AG08396 (cell line): Measurements from ENCODE around the gene MECP2.
"Not testable (repeated sequence)": the region's sequence is repeated elsewhere in the genome, so short reads cannot be mapped to it uniquely, and the experiment has no call there.

ENCODE experiments used
- DNase-seq: peaks from one replicate; pipeline ENCODE4 v3.0.0; 2012; ENCODE audit warnings: low spot score, mixed read lengths

The MECP2 gene

GRCh38 chrX:154097589-154098541, at the start of gene MECP2:
Gene MECP2, minus strand, starts transcription at chrX:154097717.
- DNase-seq = peak; percentile 95

GRCh38 chrX:154144010-154144409, 46.5 kb upstream of the MECP2 start, which contains the start of gene OPN1LW:
Gene OPN1LW, plus strand, starts transcription at chrX:154144243. Its CDS starts 41 bp downstream, at chrX:154144284.
- not testable (repeated sequence) for DNase-seq

- DNase-seq = no peak
Observed at GRCh38 chrX:154142950-154143745, 45.6 kb upstream of the MECP2 start.

- no peak for DNase-seq
Observed at GRCh38 chrX:154142386-154142785, 44.9 kb upstream of the MECP2 start.

- DNase-seq = no peak
Observed at GRCh38 chrX:154140742-154141141, 43.2 kb upstream of the MECP2 start.

- no peak for DNase-seq
Observed at GRCh38 chrX:154140206-154140605, 42.7 kb upstream of the MECP2 start.

GRCh38 chrX:154138857-154139256, 41.3 kb upstream of the MECP2 start:
- no peak for DNase-seq

GRCh38 chrX:154136627-154137161, 39.2 kb upstream of the MECP2 start:
- DNase-seq = peak; percentile 73

GRCh38 chrX:154135458-154136229, 38.1 kb upstream of the MECP2 start:
- no peak for DNase-seq

- no peak for DNase-seq
Observed at GRCh38 chrX:154132366-154132765, 34.8 kb upstream of the MECP2 start.

- no peak for DNase-seq
Observed at GRCh38 chrX:154131955-154132354, 34.4 kb upstream of the MECP2 start.

GRCh38 chrX:154126101-154126500, 28.6 kb upstream of the MECP2 start:
- no peak for DNase-seq

- DNase-seq = no peak
Observed at GRCh38 chrX:154125391-154126040, 28.0 kb upstream of the MECP2 start.

- no peak for DNase-seq
Observed at GRCh38 chrX:154123241-154124219, 26.0 kb upstream of the MECP2 start.

GRCh38 chrX:154121961-154122360, 24.4 kb upstream of the MECP2 start:
- no peak for DNase-seq

GRCh38 chrX:154121207-154121606, 23.7 kb upstream of the MECP2 start:
- no peak for DNase-seq

- no peak for DNase-seq
Observed at GRCh38 chrX:154120567-154120966, 23.1 kb upstream of the MECP2 start.

- DNase-seq = no peak
Observed at GRCh38 chrX:154117566-154117965, 20.0 kb upstream of the MECP2 start.

- DNase-seq = no peak
Observed at GRCh38 chrX:154116426-154117211, 19.1 kb upstream of the MECP2 start.
